Measurements from ENCODE around the gene EIF4G3.

GRCh38 chr1:20847611-20848080, 329.1 kb downstream of the EIF4G3 start:
- TF ChIP-seq CTCF (IDR thresholded peaks at IDR 0.05 in 4 of 5, conservative IDR thresholded peaks at IDR 0.05 in 1 of 5) (no peak), POLR2A (IDR thresholded peaks at IDR 0.05) (no peak)

Data from gastrocnemius medialis (tissue), 4 donors.